SU-DHL-6 (cell line): ENCODE measurements around the gene TOR3A.

ENCODE experiments used
- H2AFZ ChIP-seq: fragments of 200-600 bp; sonication (generic); 2 replicates; pipeline ENCODE4 v1.6.1; 2014; ENCODE audit warnings: low read depth, mild to moderate bottlenecking, moderate library complexity, mixed read lengths, antibody characterized with exemption, low read length; ENCODE audit not compliant: severe bottlenecking
- H3F3A ChIP-seq: fragments of 200-600 bp; shearing (Covaris generic); 2 replicates; pipeline ENCODE4 v1.6.0; 2016; ENCODE audit warnings: antibody characterized with exemption, mild to moderate bottlenecking; ENCODE audit not compliant: insufficient read depth
- H3K27ac ChIP-seq: fragments of 200-600 bp; sonication (generic); 2 replicates; pipeline ENCODE4 v1.5.1; 2016; ENCODE audit warnings: low read depth, mild to moderate bottlenecking, low read length, moderate library complexity, mixed read lengths
- H3K27me3 ChIP-seq: fragments of 200-600 bp; sonication (generic), shearing (Covaris generic); 2 replicates; pipeline ENCODE4 v1.6.0; 2014; ENCODE audit warnings: mild to moderate bottlenecking, low read length
- H3K36me3 ChIP-seq: fragments of 200-600 bp; sonication (generic); 2 replicates; pipeline ENCODE4 v1.6.1; 2014; ENCODE audit warnings: mild to moderate bottlenecking, low read length, mixed read lengths
- H3K4me2 ChIP-seq: fragments of 300-600, 200-600 bp; shearing (Covaris generic), sonication (generic); 2 replicates; pipeline ENCODE4 v1.6.0; 2014; ENCODE audit warnings: low read length, low read depth, mild to moderate bottlenecking; ENCODE audit not compliant: poor library complexity, severe bottlenecking
- H3K4me3 ChIP-seq: fragments of 200-600 bp; sonication (generic); 2 replicates; pipeline ENCODE4 v1.5.1; 2014; ENCODE audit warnings: antibody characterized with exemption, low read length, mild to moderate bottlenecking, mixed read lengths; ENCODE audit not compliant: insufficient read depth, poor library complexity, severe bottlenecking
- H3K79me2 ChIP-seq: fragments of 200-600 bp; sonication (generic); 2 replicates; pipeline ENCODE4 v1.6.1; 2014; ENCODE audit warnings: mild to moderate bottlenecking, low read length, moderate library complexity; ENCODE audit not compliant: insufficient read depth
- H3K9ac ChIP-seq: fragments of 200-600 bp; sonication (generic); 2 replicates; pipeline ENCODE4 v1.7.0; 2014; ENCODE audit warnings: mild to moderate bottlenecking, low read length
- H3K9me2 ChIP-seq: fragments of 200-600 bp; sonication (generic); replicated peaks from 2 replicates; pipeline ENCODE4 v1.6.1; 2014; ENCODE audit warnings: low read length; ENCODE audit not compliant: insufficient read depth
- H3K9me3 ChIP-seq: fragments of 200-600 bp; sonication (generic); 2 replicates; pipeline ENCODE4 v1.6.1; 2014; ENCODE audit warnings: low read length, mixed read lengths; ENCODE audit not compliant: insufficient read depth
- H4K20me1 ChIP-seq: fragments of 200-600 bp; sonication (generic); 2 replicates; pipeline ENCODE4 v1.6.1; 2014; ENCODE audit warnings: low read depth, mild to moderate bottlenecking, antibody characterized with exemption, low read length, moderate library complexity, mixed read lengths
- EZH2phosphoT487 ChIP-seq: fragments of 200-600 bp; sonication (generic), shearing (Covaris generic); conservative IDR thresholded peaks from 2 replicates; pipeline ENCODE4 v1.6.1; 2018; ENCODE audit warnings: mild to moderate bottlenecking, antibody characterized with exemption, low read length, moderate library complexity, mixed read lengths
- TF ChIP-seq, protein P1 (sequence below): fragments of 200-600 bp; sonication (generic); IDR thresholded peaks from one replicate; pipeline ENCODE4 v1.5.1; 2017; ENCODE audit warnings: antibody characterized with exemption, mild to moderate bottlenecking, low read length, moderate library complexity; ENCODE audit not compliant: insufficient read depth, poor library complexity, severe bottlenecking

TOR3A gene

DNA sequence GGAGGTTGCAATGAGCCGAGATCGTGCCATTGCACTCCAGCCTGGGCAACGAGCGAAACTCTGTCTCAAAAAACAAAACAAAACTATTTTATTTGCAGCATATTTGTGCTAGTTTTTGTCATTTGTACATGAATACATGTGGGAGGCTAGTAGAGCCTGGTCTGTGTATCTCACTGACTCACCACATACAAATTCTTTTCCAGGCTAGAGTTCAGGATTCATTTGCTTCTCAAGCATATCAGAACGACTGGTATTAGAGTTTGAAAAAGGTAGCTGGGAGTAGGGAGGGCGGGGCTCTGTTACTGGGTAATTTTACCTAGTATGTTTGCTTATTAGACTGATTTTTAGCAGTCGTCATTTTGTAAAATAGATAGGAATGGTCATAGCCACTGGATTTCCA, 4.5 kb upstream of the TOR3A start:
- no peak overlapping the region for H3K4me3 ChIP-seq
- no peaks in the 10 kb centered on the region for H3K9me3 ChIP-seq
- H2AFZ ChIP-seq = no peak overlapping the region
- TF ChIP-seq EZH2phosphoT487 = no peak
- TF ChIP-seq, protein P1, sequence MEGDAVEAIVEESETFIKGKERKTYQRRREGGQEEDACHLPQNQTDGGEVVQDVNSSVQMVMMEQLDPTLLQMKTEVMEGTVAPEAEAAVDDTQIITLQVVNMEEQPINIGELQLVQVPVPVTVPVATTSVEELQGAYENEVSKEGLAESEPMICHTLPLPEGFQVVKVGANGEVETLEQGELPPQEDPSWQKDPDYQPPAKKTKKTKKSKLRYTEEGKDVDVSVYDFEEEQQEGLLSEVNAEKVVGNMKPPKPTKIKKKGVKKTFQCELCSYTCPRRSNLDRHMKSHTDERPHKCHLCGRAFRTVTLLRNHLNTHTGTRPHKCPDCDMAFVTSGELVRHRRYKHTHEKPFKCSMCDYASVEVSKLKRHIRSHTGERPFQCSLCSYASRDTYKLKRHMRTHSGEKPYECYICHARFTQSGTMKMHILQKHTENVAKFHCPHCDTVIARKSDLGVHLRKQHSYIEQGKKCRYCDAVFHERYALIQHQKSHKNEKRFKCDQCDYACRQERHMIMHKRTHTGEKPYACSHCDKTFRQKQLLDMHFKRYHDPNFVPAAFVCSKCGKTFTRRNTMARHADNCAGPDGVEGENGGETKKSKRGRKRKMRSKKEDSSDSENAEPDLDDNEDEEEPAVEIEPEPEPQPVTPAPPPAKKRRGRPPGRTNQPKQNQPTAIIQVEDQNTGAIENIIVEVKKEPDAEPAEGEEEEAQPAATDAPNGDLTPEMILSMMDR = no peak
- no peaks in the 10 kb centered on the region for H4K20me1 ChIP-seq
- H3K36me3 ChIP-seq = no peaks in the 10 kb centered on the region
- H3K4me2 ChIP-seq = no peak overlapping the region
- no peak overlapping the region for H3K27ac ChIP-seq
- H3K9ac ChIP-seq = no peak overlapping the region
- H3F3A ChIP-seq = peaks cover 18% of the 10 kb centered on the region
- H3K79me2 ChIP-seq = peaks cover 1% of the 10 kb centered on the region
- no peaks in the 10 kb centered on the region for H3K27me3 ChIP-seq
- no peaks in the 10 kb centered on the region for H3K9me2 ChIP-seq

DNA sequence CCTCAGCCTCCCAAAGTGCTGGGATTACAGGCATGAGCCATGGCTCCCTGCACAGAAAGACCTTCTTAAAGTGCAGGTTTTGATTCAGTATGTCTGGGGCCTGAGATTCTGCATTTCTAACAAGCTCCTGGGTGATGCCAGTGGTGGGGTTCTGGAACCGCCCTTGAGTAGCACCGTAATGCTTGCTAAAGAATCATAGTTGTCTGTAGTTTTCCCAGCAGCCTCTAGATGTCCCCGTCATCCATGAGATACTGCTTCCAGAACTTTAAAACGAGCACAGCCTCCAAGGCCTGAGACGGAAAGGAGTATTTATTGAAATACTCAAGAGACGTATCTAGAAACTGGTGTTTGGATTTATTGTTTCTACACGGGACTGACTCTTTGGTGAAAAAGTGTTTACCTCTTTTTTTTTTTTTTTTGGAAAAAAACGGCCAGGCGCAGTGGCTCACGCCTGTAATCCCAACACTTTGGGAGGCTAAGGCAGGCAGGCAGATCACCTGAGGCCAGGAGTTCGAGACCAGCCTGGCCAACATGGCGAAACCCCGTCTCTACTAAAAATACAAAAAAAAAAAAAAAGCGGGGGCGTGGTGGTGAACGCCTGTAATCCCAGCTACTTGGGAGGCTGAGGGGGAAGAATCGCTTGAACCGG, 2.6 kb upstream of the TOR3A start:
- Histone ChIP-seq H3K27me3 (no peaks in the 10 kb centered on the region), H4K20me1 (no peaks in the 10 kb centered on the region), H2AFZ (no peak overlapping the region), H3K79me2 (peaks cover 17% of the 10 kb centered on the region), H3K27ac (no peak overlapping the region), H3K4me3 (no peak overlapping the region), H3F3A (peaks cover 27% of the 10 kb centered on the region), H3K9me3 (no peaks in the 10 kb centered on the region), H3K9me2 (no peaks in the 10 kb centered on the region), H3K9ac (no peak overlapping the region), H3K36me3 (no peaks in the 10 kb centered on the region), H3K4me2 (no peak overlapping the region)
- TF ChIP-seq, protein P1 = peak; percentile 51
- TF ChIP-seq EZH2phosphoT487 = no peak

DNA sequence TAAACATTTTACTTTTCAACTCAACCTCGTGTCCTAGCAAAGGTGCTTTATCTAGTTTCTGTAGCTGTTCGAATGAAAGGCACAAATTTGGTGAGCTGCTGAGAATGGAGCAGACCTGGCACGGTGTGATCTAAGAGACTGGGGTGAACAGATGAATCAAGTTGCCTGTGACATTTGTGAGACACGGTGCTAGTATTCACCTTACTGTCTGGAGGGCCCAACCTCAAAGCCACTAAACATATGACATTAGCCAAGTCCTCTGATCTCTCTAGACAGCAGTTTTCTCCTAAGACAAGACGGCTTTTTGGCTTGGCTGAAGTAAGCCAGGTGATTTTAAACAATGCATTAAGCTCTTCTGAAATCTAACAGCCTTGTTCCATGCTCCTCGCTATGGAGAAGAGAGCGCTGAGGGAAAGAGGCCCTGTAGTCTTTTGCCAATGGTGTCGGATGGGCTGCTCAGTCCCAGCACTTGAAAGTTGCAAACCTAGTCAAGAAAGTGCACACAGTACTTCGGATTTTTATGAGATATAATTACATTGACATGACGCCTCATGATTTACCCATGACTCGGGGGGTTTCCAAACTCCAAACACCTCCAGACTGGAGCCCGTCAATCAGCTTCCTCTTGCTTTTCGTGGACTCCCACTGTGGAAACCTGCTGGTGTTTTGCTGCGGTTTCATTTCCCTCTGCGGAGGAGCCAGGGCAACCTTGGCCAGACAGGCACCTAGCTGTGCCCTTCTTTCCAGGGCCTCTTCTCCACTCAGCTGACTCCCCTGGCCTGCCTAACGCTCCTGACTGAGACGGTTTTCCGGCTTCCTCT, 794 bp upstream of the TOR3A start:
- Histone ChIP-seq H3K9me3 (no peaks in the 10 kb centered on the region), H3K9ac (peak overlapping the region; percentile 92), H3K79me2 (peaks cover 25% of the 10 kb centered on the region), H3K36me3 (no peaks in the 10 kb centered on the region), H3K27me3 (no peaks in the 10 kb centered on the region), H3K27ac (peak overlapping the region; percentile 93), H4K20me1 (no peaks in the 10 kb centered on the region), H3K4me2 (peak overlapping the region; percentile 87), H3K9me2 (no peaks in the 10 kb centered on the region), H2AFZ (peak overlapping the region; percentile 65), H3K4me3 (peak overlapping the region; percentile 62), H3F3A (peaks cover 27% of the 10 kb centered on the region)
- TF ChIP-seq, protein P1 = no peak
- TF ChIP-seq EZH2phosphoT487 = no peak
